Gastrocnemius medialis (tissue), 4 donors: Measurements from ENCODE around the gene PANK4.

Experiments
- CTCF ChIP-seq, 5 experiments: fragments of 450-650 bp in 3 of 5; fragments of 200-600 bp in 2 of 5; sonication (generic) in 2 of 5; IDR thresholded peaks in 4 of 5; conservative IDR thresholded peaks in 1 of 5; 1 replicate in 4 of 5; 2 replicates in 1 of 5; pipeline ENCODE4 v1.5.1; 2016 to 2019; ENCODE audit warnings: antibody characterized with exemption in 5 of 5, mild to moderate bottlenecking in 3 of 5, moderate library complexity in 3 of 5
- POLR2A ChIP-seq, 2 donors: fragments of 450-650 bp; IDR thresholded peaks; one replicate each; pipeline ENCODE4 v1.6.1; 2017; ENCODE audit warnings: antibody characterized with exemption in 2 of 2, mild to moderate bottlenecking in 2 of 2, moderate library complexity in 2 of 2

GRCh38 chr1:2458687-2459086 lies 67.7 kb downstream of the PANK4 start:
- no peak for TF ChIP-seq CTCF (IDR thresholded peaks at IDR 0.05 in 4 of 5, conservative IDR thresholded peaks at IDR 0.05 in 1 of 5)
- TF ChIP-seq POLR2A (IDR thresholded peaks at IDR 0.05) = no peak
